T-helper 17 cell (primary cell): Measurements from ENCODE around the gene MACROD2. TPM values are rescaled to one million over a fixed set of nuclear protein-coding genes. Genes with fewer than 3 reads are reported as not detected.
"Not testable (repeated sequence)": the region's sequence is repeated elsewhere in the genome, so short reads cannot be mapped to it uniquely, and the experiment has no call there.

Source experiments
- ATAC-seq: fragments of 150-1000 bp; cut with Tn5 transposase; 2 replicates; pipeline ENCODE4 v1.10.0; 2021; ENCODE audit warnings: mild to moderate bottlenecking, moderate library complexity
- DNase-seq, 3 donors: peaks; one replicate each; pipeline versions ENCODE4 v3.0.0 to v3.0.0-alpha.2; 2020 to 2021
- H3K9me3 ChIP-seq: one replicate; pipeline ENCODE4 v1.7.0; 2013; ENCODE audit warnings: low read length, mild to moderate bottlenecking; ENCODE audit not compliant: control insufficient read depth, poor library complexity, severe bottlenecking
- H3K27ac Mint-ChIP-seq: one replicate; pipeline ENCODE4 v1.8.0; 2022; ENCODE audit warnings: mild to moderate bottlenecking, moderate library complexity, mixed read lengths
- H3K27me3 Mint-ChIP-seq: one replicate; pipeline ENCODE4 v1.8.0; 2022; ENCODE audit warnings: mixed read lengths
- H3K36me3 Mint-ChIP-seq: one replicate; pipeline ENCODE4 v1.8.0; 2022; ENCODE audit warnings: low read depth, mixed read lengths
- H3K4me1 Mint-ChIP-seq: one replicate; pipeline ENCODE4 v1.8.0; 2022; ENCODE audit warnings: mild to moderate bottlenecking, mixed read lengths
- H3K4me3 Mint-ChIP-seq: one replicate; pipeline ENCODE4 v1.8.0; 2022; ENCODE audit warnings: mild to moderate bottlenecking, moderate library complexity, mixed read lengths
- total RNA-seq, 4 donors: library from RNA in 2 of 4; stranded (reverse) in 2 of 4; gene quantifications; one replicate each; pipeline ENCODE4 v1.2.3 and lab custom pipeline; 2022 to 2026

MACROD2 gene
- total RNA-seq, 2 donors from 2014 or later = 0.85 TPM; not detected in 1

GRCh38 chr20:14012671-14013070 is 17.4 kb downstream of the MACROD2 start:
- Mint-ChIP-seq H3K27me3 (no peaks in the 10 kb centered on the region), H3K4me3 (no peak overlapping the region), H3K4me1 (no peaks in the 10 kb centered on the region), H3K27ac (no peak overlapping the region), H3K36me3 (no peaks in the 10 kb centered on the region)
- DNase-seq (no peak), ATAC-seq (no peak)
- no peaks in the 10 kb centered on the region for H3K9me3 ChIP-seq

DNA sequence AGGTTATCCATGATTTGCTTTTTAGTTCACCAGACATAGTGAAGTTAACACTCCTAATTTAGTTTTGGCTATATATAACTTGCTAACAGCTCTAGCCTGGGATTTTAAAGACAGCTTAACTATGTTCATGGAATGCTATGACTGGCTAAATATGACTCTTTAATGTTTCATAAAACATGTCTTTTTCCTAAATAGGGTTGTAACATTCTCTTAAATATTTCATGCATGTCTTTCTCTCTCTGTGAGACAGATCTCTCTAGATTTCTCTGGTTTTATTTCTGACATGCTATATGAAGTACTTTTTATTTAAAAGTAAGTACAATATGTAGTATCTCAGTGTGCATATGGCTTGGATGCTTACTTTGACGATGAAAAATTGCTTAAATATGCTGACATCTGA is 35.7 kb downstream of the MACROD2 start:
- DNase-seq (no peak), ATAC-seq (no peak)
- Mint-ChIP-seq H3K27me3 (no peaks in the 10 kb centered on the region), H3K27ac (no peak overlapping the region), H3K36me3 (no peaks in the 10 kb centered on the region), H3K4me3 (no peak overlapping the region), H3K4me1 (no peaks in the 10 kb centered on the region)
- H3K9me3 ChIP-seq = peaks cover 2% of the 10 kb centered on the region

- no peak overlapping the region for H3K27ac Mint-ChIP-seq
- H3K9me3 ChIP-seq = peaks cover 2% of the 10 kb centered on the region
- ATAC-seq (no peak), DNase-seq (no peak)
- H3K27me3 Mint-ChIP-seq = no peaks in the 10 kb centered on the region
- H3K36me3 Mint-ChIP-seq = no peaks in the 10 kb centered on the region
- H3K4me1 Mint-ChIP-seq = no peaks in the 10 kb centered on the region
- H3K4me3 Mint-ChIP-seq = no peak overlapping the region
These were observed 38.0 kb downstream of the MACROD2 start for GRCh38 chr20:14033310-14033709.

- Mint-ChIP-seq H3K27ac (no peak overlapping the region), H3K4me3 (no peak overlapping the region)
These were observed 41.3 kb downstream of the MACROD2 start for GRCh38 chr20:14036567-14036966.

GRCh38 chr20:14044712-14045276 is 49.5 kb downstream of the MACROD2 start:
- not testable (repeated sequence) for H3K27ac Mint-ChIP-seq, H3K4me3 Mint-ChIP-seq, H3K36me3 Mint-ChIP-seq, H3K4me1 Mint-ChIP-seq, H3K27me3 Mint-ChIP-seq, H3K9me3 ChIP-seq, DNase-seq, ATAC-seq

More at GRCh38 chr20:14036567-14036966, 41.3 kb downstream of the MACROD2 start:
- peaks cover 2% of the 10 kb centered on the region for H3K9me3 ChIP-seq
- ATAC-seq (no peak), DNase-seq (no peak)
- Mint-ChIP-seq H3K36me3 (no peaks in the 10 kb centered on the region), H3K4me1 (no peaks in the 10 kb centered on the region), H3K27me3 (no peaks in the 10 kb centered on the region)

- Mint-ChIP-seq H3K4me3 (no peak overlapping the region), H3K36me3 (no peaks in the 10 kb centered on the region), H3K27me3 (no peaks in the 10 kb centered on the region), H3K4me1 (no peaks in the 10 kb centered on the region), H3K27ac (no peak overlapping the region)
- ATAC-seq = no peak
- H3K9me3 ChIP-seq = no peaks in the 10 kb centered on the region
- no peak for DNase-seq
These were observed 51.2 kb downstream of the MACROD2 start for GRCh38 chr20:14046534-14046933.

- no peak overlapping the region for H3K4me3 Mint-ChIP-seq
- H3K9me3 ChIP-seq = no peaks in the 10 kb centered on the region
- no peak for DNase-seq
- H3K27me3 Mint-ChIP-seq = no peaks in the 10 kb centered on the region
- H3K27ac Mint-ChIP-seq = no peak overlapping the region
- H3K36me3 Mint-ChIP-seq = no peaks in the 10 kb centered on the region
- no peaks in the 10 kb centered on the region for H3K4me1 Mint-ChIP-seq
- ATAC-seq = no peak
These were observed 53.8 kb downstream of the MACROD2 start for GRCh38 chr20:14049111-14049510.

- Mint-ChIP-seq H3K4me1 (no peaks in the 10 kb centered on the region), H3K36me3 (no peaks in the 10 kb centered on the region), H3K27ac (no peak overlapping the region), H3K4me3 (no peak overlapping the region), H3K27me3 (no peaks in the 10 kb centered on the region)
- no peak for ATAC-seq
- DNase-seq = no peak
- H3K9me3 ChIP-seq = no peaks in the 10 kb centered on the region
These were observed 56.1 kb downstream of the MACROD2 start for GRCh38 chr20:14051454-14051853.

DNA sequence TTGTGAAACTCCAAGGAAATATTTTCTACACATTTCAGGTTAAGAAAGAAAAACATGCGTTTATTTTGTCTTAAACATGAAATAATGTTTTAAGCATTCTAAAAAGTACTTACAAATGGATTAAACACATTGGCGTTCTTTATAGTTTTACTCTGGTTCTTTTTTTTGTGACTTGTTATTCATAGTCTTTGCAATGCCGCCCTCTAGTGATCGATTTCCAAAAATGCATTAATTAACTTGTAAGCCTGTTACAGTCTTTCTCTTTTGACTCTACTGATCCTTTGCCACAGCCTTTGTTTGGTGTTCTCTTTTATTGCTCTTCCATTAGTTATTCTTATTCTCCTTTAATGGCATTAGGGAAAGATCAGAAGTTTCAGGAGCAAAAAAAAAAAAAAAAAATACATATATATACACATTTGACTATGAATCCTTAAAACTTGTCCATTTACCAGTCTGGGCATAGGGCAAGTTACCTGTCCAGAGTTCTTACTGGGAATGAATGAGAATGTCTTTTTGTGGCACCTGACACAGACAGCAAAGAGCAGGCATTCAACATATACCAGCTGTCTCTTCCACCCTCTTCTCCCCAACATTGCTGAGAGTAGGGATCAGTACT is 59.9 kb downstream of the MACROD2 start:
- H3K36me3 Mint-ChIP-seq = no peaks in the 10 kb centered on the region
- H3K4me3 Mint-ChIP-seq = no peak overlapping the region
- H3K4me1 Mint-ChIP-seq = no peaks in the 10 kb centered on the region
- H3K9me3 ChIP-seq = no peaks in the 10 kb centered on the region
- no peak overlapping the region for H3K27ac Mint-ChIP-seq
- peaks cover 5% of the 10 kb centered on the region for H3K27me3 Mint-ChIP-seq
- no peak for DNase-seq
- ATAC-seq = no peak

- Mint-ChIP-seq H3K27me3 (peaks cover 5% of the 10 kb centered on the region), H3K36me3 (no peaks in the 10 kb centered on the region), H3K27ac (no peak overlapping the region), H3K4me1 (no peaks in the 10 kb centered on the region), H3K4me3 (no peak overlapping the region)
- DNase-seq (no peak), ATAC-seq (no peak)
- H3K9me3 ChIP-seq = no peaks in the 10 kb centered on the region
These were observed 66.9 kb downstream of the MACROD2 start for GRCh38 chr20:14062171-14062570.

GRCh38 chr20:14062786-14063185 is 67.5 kb downstream of the MACROD2 start:
- Mint-ChIP-seq H3K4me3 (no peak overlapping the region), H3K27me3 (peaks cover 5% of the 10 kb centered on the region), H3K36me3 (no peaks in the 10 kb centered on the region), H3K27ac (no peak overlapping the region), H3K4me1 (no peaks in the 10 kb centered on the region)
- DNase-seq = no peak
- no peak for ATAC-seq
- H3K9me3 ChIP-seq = no peaks in the 10 kb centered on the region

- ATAC-seq (no peak), DNase-seq (no peak)
- H3K4me1 Mint-ChIP-seq = no peaks in the 10 kb centered on the region
- no peaks in the 10 kb centered on the region for H3K36me3 Mint-ChIP-seq
- H3K27me3 Mint-ChIP-seq = peaks cover 4% of the 10 kb centered on the region
- H3K27ac Mint-ChIP-seq = no peak overlapping the region
- no peak overlapping the region for H3K4me3 Mint-ChIP-seq
- H3K9me3 ChIP-seq = no peaks in the 10 kb centered on the region
These were observed 69.0 kb downstream of the MACROD2 start for GRCh38 chr20:14064333-14064732.

- no peaks in the 10 kb centered on the region for H3K9me3 ChIP-seq
- Mint-ChIP-seq H3K4me1 (no peaks in the 10 kb centered on the region), H3K4me3 (no peak overlapping the region), H3K27me3 (no peaks in the 10 kb centered on the region), H3K27ac (no peak overlapping the region), H3K36me3 (no peaks in the 10 kb centered on the region)
- ATAC-seq = no peak
- DNase-seq = no peak
These were observed 69.6 kb downstream of the MACROD2 start for GRCh38 chr20:14064921-14065320.

GRCh38 chr20:14065774-14066173 is 70.5 kb downstream of the MACROD2 start:
- Mint-ChIP-seq H3K27me3 (no peaks in the 10 kb centered on the region), H3K27ac (no peak overlapping the region), H3K4me1 (no peaks in the 10 kb centered on the region), H3K36me3 (no peaks in the 10 kb centered on the region), H3K4me3 (no peak overlapping the region)
- no peak for ATAC-seq
- no peak for DNase-seq
- no peaks in the 10 kb centered on the region for H3K9me3 ChIP-seq
